Smooth muscle cell of the brain vasculature (primary cell): ENCODE results near the gene BCAN.

Experiments used
- DNase-seq: peaks from one replicate; pipeline ENCODE4 v3.0.0-alpha.2; 2012; ENCODE audit warnings: low read depth, low spot score

The BCAN gene

DNA sequence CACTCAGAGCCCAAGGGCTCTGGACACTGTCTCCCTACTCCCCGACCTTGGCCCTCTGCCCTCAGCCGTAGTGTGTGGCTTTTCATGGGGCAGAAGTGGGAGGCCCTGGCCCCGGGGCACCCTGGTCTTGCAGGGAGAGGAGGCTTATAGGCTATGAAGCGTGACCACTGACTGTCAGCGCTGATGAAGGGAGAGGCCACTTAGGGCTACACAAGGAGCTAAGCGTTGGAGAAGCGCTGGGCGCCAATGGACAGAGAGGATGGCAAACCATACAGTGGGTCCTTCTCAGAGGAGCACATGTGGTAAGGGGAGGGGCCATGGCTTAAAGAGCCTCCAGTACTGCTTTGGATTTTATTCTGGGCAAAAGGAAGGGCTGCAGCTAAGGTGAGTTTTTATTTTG is 55.6 kb downstream of the BCAN start:
- DNase-seq = no peak

DNA sequence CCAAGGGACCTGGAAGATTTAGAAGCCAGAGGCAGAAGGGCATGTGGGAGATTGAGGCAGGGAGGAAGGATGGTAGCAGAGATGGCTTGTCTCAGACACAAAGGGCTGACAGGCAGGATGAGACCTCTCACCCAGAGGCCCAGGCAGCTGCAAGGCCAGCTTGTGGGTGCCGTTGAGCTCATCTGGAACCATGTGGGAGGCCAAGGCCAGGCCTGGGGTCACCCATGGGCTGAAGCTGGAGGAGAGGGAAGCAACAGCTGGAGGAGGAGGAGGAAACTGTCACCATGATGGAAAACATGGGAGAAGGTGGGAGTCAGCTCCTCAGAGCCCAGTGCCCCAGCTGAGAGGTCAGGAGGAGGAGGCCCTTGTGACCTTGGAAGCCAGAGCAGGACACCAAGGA is 57.1 kb downstream of the BCAN start:
- DNase-seq = no peak

DNA sequence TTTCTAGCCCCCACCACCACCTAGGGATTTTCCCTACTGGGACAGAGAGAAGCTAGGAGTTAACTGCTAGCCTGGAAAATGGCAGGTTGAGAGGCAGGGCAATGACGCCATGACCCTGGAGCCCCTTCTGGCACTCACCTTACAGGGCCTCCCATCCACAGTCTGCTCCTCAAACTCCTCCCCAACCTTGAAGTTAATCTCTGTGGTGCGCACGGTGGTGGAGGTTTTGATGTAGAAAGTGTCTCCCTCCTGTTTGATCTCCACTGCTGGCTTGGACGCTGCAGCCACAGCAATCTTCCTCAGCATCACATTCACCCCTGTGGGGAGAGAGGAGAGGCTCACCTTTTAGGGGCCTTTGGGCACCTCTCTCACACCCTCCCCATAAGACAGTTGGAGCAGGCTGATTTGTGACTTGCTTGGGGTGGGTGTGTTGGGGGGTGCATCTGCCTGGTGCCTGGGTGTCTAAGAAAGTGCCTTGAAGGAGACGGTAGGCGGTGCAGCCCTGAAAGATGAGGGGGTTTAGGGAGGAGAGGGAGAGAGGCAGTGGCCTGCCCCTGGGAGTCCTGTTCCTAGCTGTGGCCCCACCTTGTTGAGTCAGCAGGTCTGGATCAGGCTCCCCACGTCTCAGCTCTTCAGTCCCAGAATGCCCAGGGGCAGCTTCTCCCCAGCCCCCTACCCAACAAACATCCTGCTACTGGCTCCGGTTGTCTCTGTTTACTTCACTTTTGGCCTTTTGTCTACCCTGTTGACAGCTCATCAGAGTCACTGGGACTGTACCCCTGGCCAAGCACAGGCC is 59.0 kb downstream of the BCAN start:
- no peak for DNase-seq

DNA sequence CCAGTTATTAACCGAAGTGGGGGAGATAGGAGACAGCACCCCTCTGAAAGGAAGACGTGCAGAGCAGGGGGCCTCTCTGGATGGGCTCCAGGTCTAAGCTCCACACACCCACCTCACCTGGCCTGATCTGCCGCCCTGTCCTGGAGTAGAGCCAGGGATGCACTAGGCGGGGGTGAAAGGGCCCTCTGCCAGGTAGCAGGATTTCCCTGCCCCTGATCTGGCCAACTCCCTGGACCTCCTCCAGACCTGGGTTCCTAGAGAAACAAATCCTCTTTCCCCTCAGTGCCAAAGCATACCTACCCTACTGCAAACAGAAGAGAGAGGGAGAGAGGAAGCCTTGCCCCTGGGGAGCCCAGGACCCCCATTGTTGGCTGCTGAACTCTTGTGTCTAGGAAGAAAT is 61.4 kb downstream of the BCAN start:
- DNase-seq = no peak

DNA sequence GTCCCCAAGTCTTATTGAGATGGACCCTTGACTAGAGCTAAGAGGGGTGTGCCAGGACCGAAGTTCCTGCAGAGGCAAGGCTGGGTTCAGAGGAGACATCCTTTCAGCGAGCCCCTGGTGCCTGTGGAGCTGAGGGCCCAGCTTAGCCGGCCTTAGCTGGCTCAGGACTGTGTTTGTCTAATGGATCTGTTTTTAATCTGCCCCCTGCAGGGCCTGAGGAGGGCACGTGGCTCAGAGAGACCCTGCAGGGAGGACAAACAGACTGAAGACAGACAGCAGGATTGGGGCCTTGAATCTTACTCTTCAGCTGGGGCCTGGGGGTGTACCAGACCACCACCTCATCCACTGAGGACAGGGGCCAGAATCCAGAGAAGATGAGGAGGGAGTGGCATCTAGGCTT is 61.8 kb downstream of the BCAN start:
- no peak for DNase-seq

DNA sequence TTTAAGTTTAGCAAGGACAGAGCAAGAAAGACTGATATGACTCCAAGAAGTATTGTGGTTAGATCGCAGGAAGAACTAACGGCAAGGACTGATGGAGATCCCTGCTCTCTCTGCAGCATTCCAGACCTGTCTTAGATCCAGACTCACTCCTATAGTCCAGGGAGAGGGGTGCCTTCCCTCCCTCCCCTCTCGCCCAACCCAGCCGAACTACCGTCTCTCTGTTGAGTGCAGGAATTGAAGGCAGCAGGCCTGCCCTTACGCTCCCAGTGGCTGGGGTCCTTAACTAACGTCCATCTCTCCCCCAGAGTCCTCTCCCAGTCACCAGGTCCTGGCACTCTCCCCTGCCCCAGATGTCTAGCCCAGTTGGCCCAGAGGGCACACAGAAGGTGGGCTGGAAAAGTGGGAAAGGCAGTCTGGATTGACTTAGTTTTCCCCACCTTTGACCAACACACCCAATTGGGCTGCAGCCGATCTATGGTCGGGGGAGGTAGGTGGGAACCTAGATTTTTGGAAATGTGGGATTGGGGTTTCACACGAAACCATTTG is 62.3 kb downstream of the BCAN start:
- DNase-seq = no peak

DNA sequence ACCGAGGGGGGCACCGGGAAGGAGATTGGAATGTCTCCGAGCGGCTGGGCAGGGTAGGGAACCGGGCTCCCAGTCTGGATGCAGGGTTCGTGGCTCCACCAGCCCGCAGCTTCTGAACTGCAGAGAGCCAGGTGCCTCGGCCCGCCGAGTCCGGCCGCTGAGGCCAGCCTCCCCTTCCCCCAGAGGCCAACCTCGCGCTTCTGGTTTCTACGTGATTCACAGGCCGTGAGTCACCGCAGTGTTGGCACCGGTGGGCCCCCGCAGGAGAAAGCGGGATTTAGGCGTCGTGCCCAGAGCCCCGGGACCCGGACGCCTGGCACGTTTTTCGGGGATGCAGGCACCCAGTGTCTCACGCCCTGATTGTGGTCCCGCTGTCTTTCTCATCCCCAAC is 63.0 kb downstream of the BCAN start:
- no peak for DNase-seq

DNA sequence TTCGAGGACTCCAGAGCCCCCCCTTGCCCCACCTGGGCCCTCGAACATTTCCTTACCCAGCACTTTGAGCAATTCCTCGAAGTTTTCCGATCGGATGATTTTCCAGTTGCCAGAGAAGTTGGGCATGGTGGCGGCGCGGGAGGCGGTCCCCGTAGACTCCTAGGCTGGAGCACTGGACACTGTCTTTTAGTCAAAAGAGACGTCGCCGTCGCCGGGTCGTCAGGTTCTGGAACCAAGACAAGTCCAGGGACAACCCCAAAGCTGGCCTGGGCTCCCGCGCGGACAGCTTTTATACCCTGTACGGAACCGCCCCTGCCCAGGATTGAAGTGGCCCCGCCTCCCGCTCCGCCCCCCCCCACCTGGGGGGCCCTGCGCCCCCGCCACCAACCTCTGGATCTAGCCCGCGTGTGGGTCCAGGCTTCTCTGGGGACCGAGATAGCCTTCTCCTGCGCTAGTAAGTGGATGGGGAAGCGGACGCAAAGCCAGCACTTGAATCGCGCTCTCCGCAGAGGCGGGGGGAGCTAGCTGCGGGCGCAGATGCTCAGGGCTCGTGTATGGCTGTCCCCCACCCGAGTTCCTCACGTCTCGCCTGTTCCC is 63.5 kb downstream of the BCAN start, which contains the start of gene CRABP2:
Gene CRABP2 (minus strand): TSS at position 263 of the 597 bp plus-strand sequence. CDS start 137 bp downstream, at position 126.
- DNase-seq = no peak

DNA sequence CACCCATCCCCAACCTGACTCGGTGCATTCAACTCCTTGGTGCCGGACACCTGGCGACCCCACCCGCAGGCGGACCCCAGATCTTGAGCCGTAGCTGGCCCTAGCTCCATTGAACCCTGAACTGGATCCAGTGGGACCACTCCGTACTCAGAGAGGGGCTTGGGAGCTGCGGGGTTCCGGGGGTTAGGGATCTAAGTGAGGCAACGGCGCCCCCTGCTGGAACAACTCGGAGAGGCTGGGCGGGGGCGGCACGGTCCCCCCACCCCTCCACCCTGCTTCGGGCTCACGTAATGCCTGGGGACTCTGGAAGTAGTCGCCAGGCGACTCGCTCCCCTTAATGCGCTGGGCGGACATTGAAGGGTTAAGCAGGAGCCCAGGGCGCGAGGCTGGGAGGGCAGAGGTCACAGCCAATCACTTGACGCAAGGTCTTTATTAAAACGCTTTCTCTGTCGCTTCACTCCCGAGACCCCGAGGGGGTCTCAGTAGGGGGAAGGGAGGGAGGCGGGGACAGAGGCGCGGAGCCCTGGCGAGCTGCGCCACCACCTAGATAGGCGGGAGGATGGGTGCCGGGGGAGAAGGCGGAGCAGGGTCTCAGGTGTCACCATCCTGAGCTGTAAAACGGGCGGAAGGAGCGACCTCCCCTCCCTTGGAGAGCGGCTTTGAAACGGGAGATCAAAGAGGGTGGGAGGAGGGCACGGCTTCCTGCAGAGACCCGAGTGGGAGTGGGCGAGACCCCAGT is 64.2 kb downstream of the BCAN start:
- no peak for DNase-seq

DNA sequence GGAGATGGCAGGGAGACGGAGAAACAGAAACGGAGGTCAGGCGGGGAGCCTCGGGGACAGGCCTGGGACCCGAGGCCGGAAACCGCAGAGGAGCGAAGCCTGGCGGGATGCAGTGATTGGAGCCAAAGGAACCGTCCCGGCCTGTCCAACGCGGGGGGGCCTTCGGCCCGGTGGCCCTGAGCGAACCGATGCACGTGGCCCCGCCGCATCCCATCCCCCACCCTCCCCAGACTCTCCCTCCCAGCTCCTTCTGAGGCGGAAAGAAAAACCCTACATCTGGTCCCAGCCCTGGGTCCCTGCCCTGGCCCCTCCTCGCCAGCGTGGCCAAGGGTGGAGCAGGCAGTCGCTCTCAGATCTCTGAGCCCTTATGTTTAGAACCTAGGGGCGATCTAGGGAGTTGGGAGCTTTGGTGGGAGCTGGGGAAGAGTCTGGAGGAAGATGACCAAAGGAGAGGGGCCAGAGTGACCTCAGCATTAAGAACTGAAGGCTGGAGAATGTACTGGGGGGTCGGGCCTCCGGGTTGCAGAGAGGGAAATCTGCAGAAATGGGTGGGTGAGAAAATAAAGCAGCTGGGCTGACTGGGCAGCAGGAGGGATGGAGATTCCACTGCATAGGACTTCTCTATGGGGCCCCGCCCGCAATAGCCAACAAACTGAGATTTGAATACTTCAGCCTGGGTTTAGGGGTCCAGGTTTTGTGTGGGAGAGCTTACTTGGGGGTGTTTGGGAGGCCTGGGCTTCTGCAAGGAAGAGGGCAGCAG is 64.9 kb downstream of the BCAN start:
- no peak for DNase-seq

DNA sequence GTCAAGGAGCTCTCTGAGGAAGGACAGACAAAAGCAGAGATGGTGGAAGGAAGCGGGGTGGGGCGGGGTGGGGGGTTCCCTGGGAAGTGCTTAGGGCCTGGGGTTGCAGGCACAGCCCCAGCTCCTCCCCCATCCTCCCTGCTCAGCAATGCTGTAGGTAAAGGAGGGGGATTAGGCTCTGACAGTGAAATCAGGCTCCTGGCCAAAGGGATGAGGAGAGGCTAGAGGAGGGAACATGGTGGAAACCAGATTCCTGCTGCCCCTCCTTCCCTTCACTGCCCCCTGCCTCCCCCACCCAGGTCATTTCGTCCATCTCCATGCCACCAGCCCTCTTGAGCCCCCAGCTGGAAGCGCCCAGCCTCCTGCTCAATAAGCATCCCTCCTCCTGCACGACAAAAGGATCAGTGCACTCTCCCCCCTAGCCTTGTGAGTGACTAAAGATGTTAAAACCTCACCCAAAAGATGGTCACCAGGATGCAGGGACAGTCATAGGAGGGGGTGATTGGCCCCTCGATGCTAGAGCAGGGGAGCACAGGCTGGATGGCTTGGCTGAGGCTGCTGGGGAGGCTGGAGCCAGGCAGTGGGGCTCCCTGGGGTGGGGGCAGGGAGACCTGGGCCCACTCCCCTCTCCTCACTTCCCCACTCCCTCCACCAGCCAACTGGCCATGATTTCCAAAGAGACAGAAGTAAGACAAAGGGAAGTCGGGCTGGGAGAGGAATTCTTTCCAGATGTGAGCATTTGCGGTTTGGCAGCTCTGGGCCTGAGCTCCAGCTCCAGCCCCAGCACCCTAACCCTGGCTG is 65.7 kb downstream of the BCAN start:
- no peak for DNase-seq

DNA sequence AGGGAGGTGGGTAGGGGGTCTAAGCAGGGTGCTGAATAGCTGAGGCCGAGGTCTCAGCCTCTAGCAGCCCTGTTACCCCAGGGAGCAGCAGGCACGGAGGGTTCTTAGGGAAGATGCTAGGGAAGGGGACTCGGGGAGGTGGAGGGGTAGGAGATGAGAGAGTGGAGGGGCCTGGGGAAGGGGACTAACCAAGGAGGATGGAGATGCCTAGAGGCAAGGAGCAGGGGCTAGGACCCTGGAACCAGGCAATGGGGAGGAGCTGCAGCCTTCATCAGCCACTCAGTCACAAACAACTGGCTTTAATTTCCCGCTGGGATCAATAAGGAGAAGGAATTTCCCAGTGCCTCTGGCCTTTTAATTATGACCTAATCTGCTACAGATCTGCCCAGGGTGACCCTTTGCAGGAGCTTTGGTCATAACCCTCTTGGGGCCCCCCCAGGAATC is 66.3 kb downstream of the BCAN start:
- DNase-seq = no peak

DNA sequence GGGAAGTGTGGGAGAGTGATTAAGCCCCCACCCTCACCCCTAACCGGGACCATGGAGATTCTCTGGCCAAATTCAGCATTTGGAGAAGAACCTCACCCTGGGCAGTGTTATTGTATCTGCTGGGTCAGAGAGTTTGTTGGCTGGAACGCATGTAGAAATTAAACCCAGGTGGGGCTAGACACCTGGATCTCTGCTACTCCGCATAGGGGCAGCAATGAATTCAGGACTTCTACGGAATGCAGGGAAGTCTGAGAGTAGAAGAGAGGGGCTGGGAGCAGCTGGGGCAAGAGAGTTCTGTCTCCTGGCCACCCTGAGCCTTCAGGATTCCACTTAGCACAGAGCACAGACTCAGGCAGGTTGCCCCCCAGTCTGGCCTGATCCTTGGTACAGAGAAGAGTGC is 67.1 kb downstream of the BCAN start:
- DNase-seq = no peak
